H9 (cell line): ENCODE results near the gene CILP2. TPM values are rescaled to one million over a fixed set of nuclear protein-coding genes. Genes with fewer than 3 reads are reported as not detected.

Experiments used
- DNase-seq: peaks from one replicate; pipeline ENCODE4 v3.0.0-alpha.2; 2017
- H2AFZ ChIP-seq: one replicate; pipeline ENCODE4 v1.6.1; 2013; ENCODE audit warnings: mild to moderate bottlenecking, low read length, control low read depth, moderate library complexity
- H2AK5ac ChIP-seq: 2 replicates; pipeline ENCODE4 v1.6.1; 2013; ENCODE audit warnings: low read length, control low read depth, mixed read lengths; ENCODE audit not compliant: insufficient read length
- H2BK120ac ChIP-seq: one replicate; pipeline ENCODE4 v1.6.1; 2013; ENCODE audit warnings: low read depth, mild to moderate bottlenecking, low read length, control low read depth, inconsistent platforms; ENCODE audit not compliant: poor library complexity, severe bottlenecking
- H2BK12ac ChIP-seq: 2 replicates; pipeline ENCODE4 v1.6.1; 2013; ENCODE audit warnings: low read length, control low read depth, mixed read lengths, low read depth; ENCODE audit not compliant: insufficient read length
- H2BK15ac ChIP-seq: 2 replicates; pipeline ENCODE4 v1.6.1; 2013; ENCODE audit warnings: low read depth, low read length, control low read depth
- H2BK20ac ChIP-seq: one replicate; pipeline ENCODE4 v1.6.1; 2013; ENCODE audit warnings: low read depth, mild to moderate bottlenecking, low read length, control low read depth, inconsistent platforms; ENCODE audit not compliant: poor library complexity, severe bottlenecking
- H2BK5ac ChIP-seq: 2 replicates; pipeline ENCODE4 v1.6.1; 2013; ENCODE audit warnings: low read length, control low read depth, mixed read lengths; ENCODE audit not compliant: insufficient read length
- H3K14ac ChIP-seq: 2 replicates; pipeline ENCODE4 v1.6.1; 2013; ENCODE audit warnings: low read length, control low read depth; ENCODE audit not compliant: insufficient read depth
- H3K18ac ChIP-seq: 2 replicates; pipeline ENCODE4 v1.6.1; 2013; ENCODE audit warnings: low read depth, mild to moderate bottlenecking, mixed read lengths, low read length, control low read depth; ENCODE audit not compliant: insufficient read length
- H3K23ac ChIP-seq: 2 replicates; pipeline ENCODE4 v1.6.1; 2013; ENCODE audit warnings: low read length, control low read depth, mixed read lengths, low read depth; ENCODE audit not compliant: insufficient read length
- H3K23me2 ChIP-seq: 2 replicates; pipeline ENCODE4 v1.6.1; 2013; ENCODE audit warnings: low read depth, mild to moderate bottlenecking, mixed read lengths, low read length, control low read depth; ENCODE audit not compliant: insufficient read length, poor library complexity, severe bottlenecking
- H3K27ac ChIP-seq: 2 replicates; pipeline ENCODE4 v1.5.1; 2013; ENCODE audit warnings: low read length, control low read depth, mixed read lengths, low read depth; ENCODE audit not compliant: insufficient read length
- H3K27me3 ChIP-seq: 2 replicates; pipeline ENCODE4 v1.6.1; 2013; ENCODE audit warnings: low read length, control low read depth, inconsistent platforms; ENCODE audit not compliant: insufficient read depth
- H3K4ac ChIP-seq: 2 replicates; pipeline ENCODE4 v1.6.1; 2013; ENCODE audit warnings: low read depth, mild to moderate bottlenecking, control low read depth, inconsistent platforms, low read length, moderate library complexity
- H3K4me1 ChIP-seq: 2 replicates; pipeline ENCODE4 v1.6.1; 2013; ENCODE audit warnings: low read length, control low read depth, inconsistent platforms; ENCODE audit not compliant: insufficient read depth
- H3K4me2 ChIP-seq: 2 replicates; pipeline ENCODE4 v1.6.1; 2013; ENCODE audit warnings: low read length, control low read depth, mixed read lengths; ENCODE audit not compliant: insufficient read length, insufficient read depth
- H3K56ac ChIP-seq: 2 replicates; pipeline ENCODE4 v1.6.1; 2013; ENCODE audit warnings: low read depth, mild to moderate bottlenecking, mixed read lengths, low read length, control low read depth; ENCODE audit not compliant: insufficient read length
- H3K79me1 ChIP-seq: 2 replicates; pipeline ENCODE4 v1.6.1; 2013; ENCODE audit warnings: low read depth, mild to moderate bottlenecking, moderate library complexity, low read length, control low read depth, inconsistent platforms; ENCODE audit not compliant: insufficient read depth, poor library complexity, severe bottlenecking
- H3K79me2 ChIP-seq: 2 replicates; pipeline ENCODE4 v1.6.1; 2013; ENCODE audit warnings: low read length, control low read depth, inconsistent platforms; ENCODE audit not compliant: insufficient read depth
- H3K9ac ChIP-seq: 2 replicates; pipeline ENCODE4 v1.6.1; 2013; ENCODE audit warnings: low read length, control low read depth, mixed read lengths; ENCODE audit not compliant: insufficient read length; ENCODE audit errors: extremely low read depth
- H3K9me3 ChIP-seq: one replicate; pipeline ENCODE4 v1.6.1; 2013; ENCODE audit warnings: low read depth, low read length, inconsistent platforms; ENCODE audit not compliant: control insufficient read depth
- H3T11ph ChIP-seq: one replicate; pipeline ENCODE4 v1.6.1; 2013; ENCODE audit warnings: mild to moderate bottlenecking, low read length, control low read depth, inconsistent platforms
- H4K20me1 ChIP-seq: one replicate; pipeline ENCODE4 v1.6.1; 2013; ENCODE audit not compliant: control insufficient read depth, insufficient read length, insufficient read depth
- H4K5ac ChIP-seq: 2 replicates; pipeline ENCODE4 v1.6.1; 2013; ENCODE audit warnings: low read depth, mild to moderate bottlenecking, mixed read lengths, low read length, control low read depth; ENCODE audit not compliant: insufficient read length
- H4K8ac ChIP-seq: replicated peaks from 2 replicates; pipeline ENCODE4 v1.6.1; 2013; ENCODE audit warnings: low read length, control low read depth, mixed read lengths, low read depth; ENCODE audit not compliant: insufficient read length
- H4K91ac ChIP-seq: 2 replicates; pipeline ENCODE4 v1.6.1; 2013; ENCODE audit warnings: low read depth, mild to moderate bottlenecking, moderate library complexity, mixed read lengths, low read length, control low read depth; ENCODE audit not compliant: insufficient read length
- H3K27ac Mint-ChIP-seq, 3 experiments: 2 replicates in 2 of 3; 3 replicates in 1 of 3; pipeline ENCODE4 v1.8.0; 2020 to 2021; ENCODE audit warnings: mixed read lengths in 3 of 3, mild to moderate bottlenecking in 1 of 3, moderate library complexity in 1 of 3
- H3K27me3 Mint-ChIP-seq: 2 replicates; pipeline ENCODE4 v1.8.0; 2021; ENCODE audit warnings: low read depth, mild to moderate bottlenecking, moderate library complexity, mixed read lengths
- H3K36me3 Mint-ChIP-seq, 3 experiments: 2 replicates in 2 of 3; 3 replicates in 1 of 3; pipeline ENCODE4 v1.8.0; 2020 to 2021; ENCODE audit warnings: low read depth in 3 of 3, mixed read lengths in 3 of 3; ENCODE audit not compliant: insufficient read depth in 1 of 3
- H3K4me1 Mint-ChIP-seq, 2 experiments: 2 replicates each; pipeline ENCODE4 v1.8.0; 2020; ENCODE audit warnings: mixed read lengths in 2 of 2
- H3K4me3 Mint-ChIP-seq, 2 experiments: 2 replicates in 1 of 2; 3 replicates in 1 of 2; pipeline ENCODE4 v1.8.0; 2020 to 2021; ENCODE audit warnings: mild to moderate bottlenecking in 2 of 2, mixed read lengths in 2 of 2, moderate library complexity in 1 of 2
- H3K9me3 Mint-ChIP-seq, 2 experiments: 2 replicates in 1 of 2; 3 replicates in 1 of 2; pipeline ENCODE4 v1.8.0; 2020; ENCODE audit warnings: mild to moderate bottlenecking in 2 of 2, mixed read lengths in 2 of 2, moderate library complexity in 1 of 2
- CTCF ChIP-seq: fragments of 200-600 bp; sonication (generic); conservative IDR thresholded peaks from 3 replicates; pipeline ENCODE4 v1.8.0; 2021; ENCODE audit warnings: antibody characterized with exemption, mild to moderate bottlenecking
- WGBS: extraction: QIAGEN DNeasy Blood & Tissue Kit; methylation state at CpG from one replicate; pipeline ENCODE4 v1.1.7; 2013; ENCODE audit warnings: missing lambda C conversion rate, low lambda C conversion rate, mixed read lengths; ENCODE audit not compliant: insufficient read length; ENCODE audit errors: extremely low coverage; 5-methylcytosine and 5-hydroxymethylcytosine counted together
- total RNA-seq: library from RNA; stranded (reverse); gene quantifications from 2 replicates; pipeline ENCODE4 v1.2.1, GENCODE V29; 2021

CILP2 gene
- total RNA-seq, 1 experiment from 2014 or later: 6.4 TPM

DNA sequence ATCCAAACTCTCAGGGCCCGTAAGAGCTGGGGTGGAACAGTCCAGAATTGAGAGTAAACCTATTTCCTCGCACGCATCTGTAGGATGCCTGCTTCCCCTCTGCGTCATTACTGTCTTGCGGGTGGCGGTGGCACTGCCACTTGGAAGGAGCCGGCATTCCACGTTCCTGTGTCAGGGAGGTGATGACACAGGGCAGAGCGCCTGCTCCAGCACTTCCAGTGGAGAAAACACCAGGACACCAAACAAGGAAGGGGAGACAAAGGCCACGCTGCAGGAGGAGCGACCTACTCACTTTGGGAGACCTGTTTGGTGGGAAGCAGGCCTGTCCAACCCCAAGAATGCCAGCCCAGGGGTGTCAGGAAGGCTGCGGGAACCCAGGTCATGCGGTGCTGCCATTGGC, 43.3 kb downstream of the CILP2 start:
- Histone ChIP-seq H3K9me3 (no peaks in the 10 kb centered on the region), H3K79me2 (no peaks in the 10 kb centered on the region), H3K9ac (no peak overlapping the region), H3K4ac (no peak overlapping the region), H3K23ac (no peak overlapping the region), H3K4me1 (no peaks in the 10 kb centered on the region), H3K27me3 (no peaks in the 10 kb centered on the region), H3K56ac (no peak overlapping the region), H3T11ph (no peak overlapping the region), H2BK5ac (no peak overlapping the region), H3K4me2 (no peak overlapping the region), H3K79me1 (no peaks in the 10 kb centered on the region), H4K91ac (no peak overlapping the region), H2AFZ (no peak overlapping the region), H2BK120ac (no peak overlapping the region), H2AK5ac (no peak overlapping the region), H3K23me2 (no peaks in the 10 kb centered on the region), H3K14ac (no peak overlapping the region), H2BK20ac (no peak overlapping the region), H4K5ac (no peak overlapping the region), H2BK12ac (no peak overlapping the region), H3K27ac (no peak overlapping the region), H3K18ac (no peak overlapping the region), H4K20me1 (no peaks in the 10 kb centered on the region), H4K8ac (no peak overlapping the region), H2BK15ac (no peak overlapping the region)
- no CpG with 5 or more reads among the region's 13 CpGs for WGBS
- H3K9me3 Mint-ChIP-seq: no peaks in the 10 kb centered on the region
- H3K4me1 Mint-ChIP-seq: peaks cover 0 to 5% of the 10 kb centered on the region in 2 experiments; a peak in 1 of 4 replicates
- H3K36me3 Mint-ChIP-seq: no peaks in the 10 kb centered on the region
- no peak for DNase-seq
- TF ChIP-seq CTCF: no peak
- no peak overlapping the region for H3K4me3 Mint-ChIP-seq
- H3K27me3 Mint-ChIP-seq: peaks cover 19% of the 10 kb centered on the region
- no peak overlapping the region; a peak in 1 of 7 replicates for H3K27ac Mint-ChIP-seq
